Heart left ventricle (tissue), 16 donors: ENCODE results near the gene PRPSAP1. TPM values are rescaled to one million over a fixed set of nuclear protein-coding genes. Genes with fewer than 3 reads are reported as not detected.

Source experiments
- ATAC-seq, 4 donors: fragments of 200-7000 bp; cut with Tn5 transposase; one replicate each; pipeline ENCODE4 v1.9.1; 2020 to 2022; ENCODE audit warnings: moderate library complexity in 4 of 4, mild to moderate bottlenecking in 3 of 4, moderate number of reproducible peaks in 1 of 4
- DNase-seq, 5 donors: peaks; one replicate each; pipeline ENCODE4 v3.0.0-alpha.2; 2020
- H3K27ac ChIP-seq, 12 donors: fragments of 200-600 bp; sonication (generic) in 4 of 12; one replicate each; pipeline versions ENCODE4 v1.5.0 to v1.8.0; 2016 to 2022; ENCODE audit warnings: mild to moderate bottlenecking in 2 of 12
- H3K27me3 ChIP-seq, 9 donors: fragments of 200-600 bp; sonication (generic) in 2 of 9; one replicate each; pipeline versions ENCODE4 v1.5.1 to v1.8.0; 2016 to 2022; ENCODE audit warnings: mild to moderate bottlenecking in 3 of 9
- H3K36me3 ChIP-seq, 9 donors: fragments of 200-600 bp; sonication (generic) in 2 of 9; one replicate each; pipeline versions ENCODE4 v1.5.0 to v1.8.0; 2018 to 2022; ENCODE audit warnings: mild to moderate bottlenecking in 2 of 9
- H3K4me1 ChIP-seq, 12 donors: fragments of 200-600 bp; sonication (generic) in 4 of 12; one replicate each; pipeline versions ENCODE4 v1.5.0 to v1.8.0; 2016 to 2022; ENCODE audit warnings: mild to moderate bottlenecking in 3 of 12
- H3K4me3 ChIP-seq, 12 donors: fragments of 200-600 bp; sonication (generic) in 4 of 12; one replicate each; pipeline versions ENCODE4 v1.5.0 to v1.8.0; 2017 to 2022; ENCODE audit warnings: mild to moderate bottlenecking in 9 of 12, moderate library complexity in 4 of 12
- H3K9me3 ChIP-seq, 12 donors: fragments of 200-600 bp; sonication (generic) in 4 of 12; one replicate each; pipeline versions ENCODE4 v1.5.0 to v1.8.0; 2016 to 2022; ENCODE audit warnings: mild to moderate bottlenecking in 1 of 12
- POLR2A ChIP-seq, 2 donors: fragments of 450-650 bp; IDR thresholded peaks; one replicate each; pipeline ENCODE4 v1.6.1; 2017; ENCODE audit warnings: antibody characterized with exemption in 2 of 2, mild to moderate bottlenecking in 2 of 2, moderate library complexity in 2 of 2
- WGBS, 4 donors: extraction: QIAGEN DNeasy Blood & Tissue Kit in 2 of 4; methylation state at CpG; one replicate each; pipeline versions ENCODE4 v1.1.5 to v1.1.7; 2013 to 2018; 5-methylcytosine and 5-hydroxymethylcytosine counted together
- intact Hi-C, 10 donors: fragments of 100-400 bp; cut with DNase I; formaldehyde crosslinking; loops; one replicate each; pipeline versions ENCODE4 v1.11.1 to v1.14.2; 2022
- polyA plus RNA-seq, 2 donors: library from polyadenylated mRNA; stranded (reverse); fragments of 200-250 nt; gene quantifications; one replicate each; pipeline ENCODE4 v1.2.3, GENCODE V29; 2013
- total RNA-seq, 9 donors: library from RNA; depleted of rRNA in 2 of 9; stranded (reverse); fragments of >200 nt in 2 of 9; fragmentation: NEBNext Ultra II Directional in 3 of 9; extraction: Animal tissue kit (Norgen Biotek cat#: 25700) in 3 of 9; gene quantifications; one replicate each; pipeline versions ENCODE4 v1.1.0 to v1.2.4, GENCODE V29; 2016 to 2023
- TF ChIP-seq, protein P1 (sequence below), 12 donors: fragments of 200-600 bp; sonication (generic) in 4 of 12; IDR thresholded peaks; one replicate each; pipeline versions ENCODE4 v1.5.0 to v1.8.0; 2018 to 2022; ENCODE audit warnings: antibody characterized with exemption in 12 of 12, mild to moderate bottlenecking in 5 of 12
- donor health status: ischemic (EF 13 %, LVEDD 7.1; RV severe dilation, severe dysfunction).
- donor health status: healthy with polysubstance abuse.
- donor health status: DM: no; HTN: yes; CAD: no.
- donor health status: DM: no; HTN: no; CAD: no.
- donor health status: ischemic (EF 25% LVEDD 6.9; RV normal size, moderate dysfunction).
- donor health status: ischemic (EF 25% LVEDD 5.7; RV mildly dilated, moderate dysfunction).
- donor health status: healthy.
- donor health status: DM: yes; HTN: yes; CAD: no.
- donor health status: ischemic (EF 35%, LVEDD 5.7; RV mildly dilated, moderate dysfunction).
- donor health status: nonischemic (EF 11% LVEDD 7.7; RV severe dilation, severe dysfunction).
- donor health status: DM: yes; HTN: yes; CAD: no.
- donor health status: PGD.
- donor health status: ischemic (EF 29% LVEDD 5.4; RV normal size, mild dysfunction).
- donor health status: nonischemic (EF 23%, LVEDD 6.1; RV moderate dilation, normal function).

The PRPSAP1 gene
- total and polyA plus RNA-seq, 11 donors = 22.7 to 39.7 (median 30.9) TPM

DNA sequence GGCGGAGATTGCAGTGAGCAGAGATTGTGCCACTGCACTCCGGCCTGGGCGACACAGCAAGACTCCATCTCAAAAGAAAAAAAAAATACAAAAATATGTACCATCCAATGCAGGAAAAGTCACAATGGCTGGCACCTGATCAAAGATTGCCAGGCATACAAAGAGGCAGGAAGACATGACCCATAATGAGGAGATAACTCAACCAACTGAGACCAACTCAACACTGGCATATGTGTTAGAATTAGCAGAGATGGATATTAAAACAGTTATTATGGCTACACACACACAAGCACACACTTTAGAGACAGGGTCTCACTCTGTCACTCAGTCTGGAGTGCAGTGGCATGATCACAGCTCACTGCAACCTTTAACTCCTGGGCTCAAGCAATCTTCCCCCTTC is 56.3 kb downstream of the PRPSAP1 start:
- TF ChIP-seq POLR2A (IDR thresholded peaks at IDR 0.05) = no peak
- TF ChIP-seq, protein P1, sequence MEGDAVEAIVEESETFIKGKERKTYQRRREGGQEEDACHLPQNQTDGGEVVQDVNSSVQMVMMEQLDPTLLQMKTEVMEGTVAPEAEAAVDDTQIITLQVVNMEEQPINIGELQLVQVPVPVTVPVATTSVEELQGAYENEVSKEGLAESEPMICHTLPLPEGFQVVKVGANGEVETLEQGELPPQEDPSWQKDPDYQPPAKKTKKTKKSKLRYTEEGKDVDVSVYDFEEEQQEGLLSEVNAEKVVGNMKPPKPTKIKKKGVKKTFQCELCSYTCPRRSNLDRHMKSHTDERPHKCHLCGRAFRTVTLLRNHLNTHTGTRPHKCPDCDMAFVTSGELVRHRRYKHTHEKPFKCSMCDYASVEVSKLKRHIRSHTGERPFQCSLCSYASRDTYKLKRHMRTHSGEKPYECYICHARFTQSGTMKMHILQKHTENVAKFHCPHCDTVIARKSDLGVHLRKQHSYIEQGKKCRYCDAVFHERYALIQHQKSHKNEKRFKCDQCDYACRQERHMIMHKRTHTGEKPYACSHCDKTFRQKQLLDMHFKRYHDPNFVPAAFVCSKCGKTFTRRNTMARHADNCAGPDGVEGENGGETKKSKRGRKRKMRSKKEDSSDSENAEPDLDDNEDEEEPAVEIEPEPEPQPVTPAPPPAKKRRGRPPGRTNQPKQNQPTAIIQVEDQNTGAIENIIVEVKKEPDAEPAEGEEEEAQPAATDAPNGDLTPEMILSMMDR (IDR thresholded peaks at IDR 0.05) = no peak
- intact Hi-C loops = loop anchor here in 6 of 10 donors (5.0 kb wide), 3 partner anchors 175 to 285 kb away; no protein-coding TSS in a partner anchor
- Histone ChIP-seq H3K4me3 (no peak overlapping the region), H3K4me1 (peaks cover 0 to 15% (median 5%) of the 10 kb centered on the region in 12 donors), H3K36me3 (peaks cover 0 to 5% (median 0%) of the 10 kb centered on the region in 9 donors), H3K9me3 (no peaks in the 10 kb centered on the region), H3K27ac (no peak overlapping the region), H3K27me3 (no peaks in the 10 kb centered on the region)
- WGBS, 4 donors = 90 to 97% (median 94%) methylated on average over 3 of the region's 3 CpGs
- ATAC-seq (no peak), DNase-seq (no peak)

DNA sequence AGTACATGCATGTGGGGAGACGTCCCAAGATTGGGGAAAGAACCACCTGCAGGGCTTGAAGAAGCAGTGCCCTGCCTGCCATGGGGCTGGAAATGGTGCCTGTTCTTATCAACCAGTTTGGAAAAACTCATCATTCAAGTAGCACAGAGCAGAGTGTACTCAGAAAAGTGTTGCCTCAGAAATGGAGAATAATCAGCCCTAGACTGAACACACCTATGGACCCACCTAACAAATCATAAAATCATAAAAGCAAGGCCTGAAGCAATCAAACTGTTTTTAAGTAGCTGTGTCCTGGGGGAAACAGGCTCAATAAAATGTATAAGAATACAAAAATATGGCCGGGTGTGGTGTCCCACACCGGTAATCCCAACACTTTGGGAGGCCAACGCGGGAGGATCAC is 56.8 kb downstream of the PRPSAP1 start:
- intact Hi-C loops = loop anchor here in 6 of 10 donors (5.0 kb wide), 3 partner anchors 175 to 285 kb away; no protein-coding TSS in a partner anchor
- WGBS, 4 donors = 93 to 97% (median 96%) methylated on average over 5 of the region's 5 CpGs

DNA sequence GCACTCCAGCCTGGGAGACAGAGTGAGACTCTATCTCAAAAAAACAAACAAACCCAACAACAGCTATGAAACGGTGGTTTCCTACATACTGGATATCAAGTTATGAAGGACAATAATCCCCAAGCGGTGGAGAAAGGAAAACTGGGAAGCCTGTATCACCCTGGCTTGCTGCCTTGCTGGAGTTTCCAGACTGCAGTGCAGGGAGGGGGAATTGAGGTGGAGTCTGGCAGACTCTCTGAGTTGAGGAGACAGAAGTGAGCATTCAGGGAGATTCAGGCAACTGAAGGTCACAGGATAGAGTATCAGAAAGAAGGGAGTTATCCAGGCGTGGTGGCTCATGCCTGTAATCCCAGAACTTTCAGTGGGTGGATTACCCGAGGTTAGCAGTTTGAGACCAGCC is 57.5 kb downstream of the PRPSAP1 start:
- whole genome bisulfite sequencing, 4 donors = 30 to 44% (median 40%) methylated on average over 4 of the region's 4 CpGs
- H3K9me3 ChIP-seq = no peaks in the 10 kb centered on the region
- DNase-seq = no peak
- no peaks in the 10 kb centered on the region for H3K27me3 ChIP-seq
- H3K4me1 ChIP-seq = peaks cover 0 to 15% (median 5%) of the 10 kb centered on the region in 12 donors
- peak; percentile 15 to 63 (median 49) for ATAC-seq
- TF ChIP-seq POLR2A (IDR thresholded peaks at IDR 0.05) = no peak
- TF ChIP-seq, protein P1 (IDR thresholded peaks at IDR 0.05) = no peak
- no peak overlapping the region for H3K27ac ChIP-seq
- intact Hi-C loops = loop anchor here in 6 of 10 donors (5.0 kb wide), 3 partner anchors 174 to 284 kb away; no protein-coding TSS in a partner anchor
- no peak overlapping the region for H3K4me3 ChIP-seq
- H3K36me3 ChIP-seq = peaks cover 0 to 10% (median 1%) of the 10 kb centered on the region in 9 donors

More for the DNA sequence above, 56.8 kb downstream of the PRPSAP1 start:
- peaks cover 0 to 5% (median 0%) of the 10 kb centered on the region in 9 donors for H3K36me3 ChIP-seq
- TF ChIP-seq POLR2A (IDR thresholded peaks at IDR 0.05) = no peak
- TF ChIP-seq, protein P1 (IDR thresholded peaks at IDR 0.05) = no peak
- ATAC-seq (no peak), DNase-seq (no peak)
- H3K4me1 ChIP-seq = peaks cover 0 to 15% (median 5%) of the 10 kb centered on the region in 12 donors
- H3K9me3 ChIP-seq = no peaks in the 10 kb centered on the region
- H3K27ac ChIP-seq = no peak overlapping the region
- no peaks in the 10 kb centered on the region for H3K27me3 ChIP-seq
- H3K4me3 ChIP-seq = no peak overlapping the region

DNA sequence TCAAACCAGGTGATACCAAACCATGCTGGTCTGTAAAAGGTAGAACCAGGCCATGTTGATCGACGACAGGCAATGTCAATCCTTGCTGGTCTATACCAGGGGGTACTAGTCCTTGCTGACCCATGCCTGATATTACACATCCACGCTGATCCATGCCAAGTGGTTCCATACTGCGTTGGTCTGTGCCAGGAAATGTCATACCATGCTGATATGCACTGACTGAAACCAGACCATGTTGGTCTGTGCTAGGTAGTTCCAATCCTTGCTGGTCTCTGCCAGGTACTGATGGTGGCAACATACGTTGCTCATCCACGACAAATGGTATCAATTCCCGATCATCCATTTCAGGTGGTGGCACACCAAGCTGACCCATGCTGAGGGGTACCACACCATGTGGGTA is 60.6 kb downstream of the PRPSAP1 start:
- DNase-seq (no peak), ATAC-seq (peak; percentile 67 to 87 (median 84))
- Histone ChIP-seq H3K4me1 (peaks cover 0 to 15% (median 5%) of the 10 kb centered on the region in 12 donors), H3K27me3 (no peaks in the 10 kb centered on the region), H3K36me3 (peaks cover 0 to 11% (median 3%) of the 10 kb centered on the region in 9 donors), H3K4me3 (no peak overlapping the region), H3K9me3 (no peaks in the 10 kb centered on the region), H3K27ac (no peak overlapping the region)
- intact Hi-C loops = loop anchor here in 2 of 10 donors (5.0 kb wide), 1 partner anchor 281 kb away; no protein-coding TSS in a partner anchor
- no peak for TF ChIP-seq POLR2A (IDR thresholded peaks at IDR 0.05)
- TF ChIP-seq, protein P1 (IDR thresholded peaks at IDR 0.05) = no peak
- 51 to 74% (median 63%) methylated on average over 7 of the region's 7 CpGs for WGBS, 4 donors
